SK-N-DZ (cell line): ENCODE results near the gene ZNF264. TPM values are rescaled to one million over a fixed set of nuclear protein-coding genes. Genes with fewer than 3 reads are reported as not detected.
A peak's percentile ranks its signal among the peaks of the same experiment; 100 is the strongest.
"Not testable (repeated sequence)": the region's sequence is repeated elsewhere in the genome, so short reads cannot be mapped to it uniquely, and the experiment has no call there.

ENCODE experiments used
- DNase-seq: peaks from one replicate; pipeline ENCODE4 v3.0.0-alpha.2; 2015; ENCODE audit warnings: low spot score
- polyA plus RNA-seq, 2 experiments: library from polyadenylated mRNA; depleted of rRNA; stranded (reverse); fragments of >200 nt; gene quantifications; 2 replicates each; pipeline ENCODE4 v1.2.3, GENCODE V29; 2014

The ZNF264 gene
- polyA plus RNA-seq (2014; cell fraction: cytosol; rRNA removed) = 2.3 and 3.1 TPM in 2 replicates
- polyA plus RNA-seq (2014; cell fraction: nucleus; rRNA removed) = 8.2 and 45.9 TPM in 2 replicates

DNA sequence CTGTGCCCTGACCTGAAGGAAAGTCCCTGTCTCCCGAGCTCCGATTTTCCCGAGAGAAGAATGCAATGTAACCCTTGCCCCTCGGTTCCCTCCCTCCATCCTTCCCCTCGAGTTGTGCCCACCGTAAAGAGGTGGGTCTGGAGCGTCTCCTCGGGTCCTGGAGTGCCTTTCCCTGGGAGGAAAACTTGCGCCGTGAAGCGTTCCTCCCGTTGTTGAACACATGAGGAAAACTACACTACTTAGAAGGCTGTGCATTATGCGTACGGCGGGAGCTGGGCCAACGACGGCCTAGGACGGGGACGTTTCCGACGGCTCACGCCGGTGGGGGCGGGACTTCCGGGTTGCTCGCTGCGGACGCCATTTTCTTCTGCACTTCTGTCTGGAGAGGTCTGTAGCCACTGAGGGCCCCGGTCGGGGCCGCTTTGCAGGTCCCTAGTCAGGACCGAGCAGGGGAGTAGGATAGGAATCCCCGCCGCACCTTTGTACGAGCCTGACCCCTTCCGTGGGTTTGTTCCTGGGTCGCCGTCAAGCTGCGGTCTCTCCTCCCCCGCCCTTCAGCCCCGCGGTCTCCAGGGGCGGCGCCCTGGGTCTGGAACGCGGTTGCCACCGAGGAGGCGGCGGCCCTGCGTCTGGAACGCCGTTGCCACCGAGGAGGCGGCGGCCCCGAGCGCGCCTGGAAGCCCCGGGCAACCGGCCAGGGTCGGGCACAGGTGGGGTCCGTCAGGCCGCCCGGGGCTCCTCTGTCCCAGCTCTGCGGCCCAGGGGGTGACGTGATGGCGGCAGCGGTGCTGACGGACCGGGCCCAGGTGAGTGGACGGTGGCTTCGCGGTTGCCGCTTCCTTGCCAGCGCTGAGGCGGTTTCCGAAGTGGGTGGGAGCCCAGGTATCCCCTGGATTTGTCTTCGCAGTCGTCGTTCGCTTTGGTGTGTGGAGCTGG, at the start of gene ZNF264:
Gene ZNF264 (plus strand): TSS at position 360 of the 936 bp plus-strand sequence. CDS start 414 bp downstream, at position 774.
- peak; percentile 74 for DNase-seq

DNA sequence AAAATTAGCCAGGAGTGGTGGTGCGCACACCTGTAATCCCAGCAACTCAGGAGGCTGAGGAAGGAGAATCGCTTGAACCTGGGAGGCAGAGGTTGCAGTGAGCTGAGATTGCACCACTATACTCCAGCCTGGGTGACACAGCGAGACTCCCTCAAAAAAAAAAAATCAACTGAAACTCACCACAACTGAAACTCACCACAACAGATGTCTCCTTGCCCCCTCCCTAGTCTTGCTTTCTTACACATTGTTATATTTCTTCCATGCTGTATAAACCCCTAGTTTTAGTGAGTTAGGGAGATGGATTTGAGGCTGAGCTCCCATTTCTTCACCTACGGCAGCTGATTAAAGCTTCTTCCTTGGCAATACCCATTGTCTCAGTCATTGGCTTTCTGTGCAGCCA, 49.6 kb upstream of the ZNF264 start:
- DNase-seq = no peak

DNA sequence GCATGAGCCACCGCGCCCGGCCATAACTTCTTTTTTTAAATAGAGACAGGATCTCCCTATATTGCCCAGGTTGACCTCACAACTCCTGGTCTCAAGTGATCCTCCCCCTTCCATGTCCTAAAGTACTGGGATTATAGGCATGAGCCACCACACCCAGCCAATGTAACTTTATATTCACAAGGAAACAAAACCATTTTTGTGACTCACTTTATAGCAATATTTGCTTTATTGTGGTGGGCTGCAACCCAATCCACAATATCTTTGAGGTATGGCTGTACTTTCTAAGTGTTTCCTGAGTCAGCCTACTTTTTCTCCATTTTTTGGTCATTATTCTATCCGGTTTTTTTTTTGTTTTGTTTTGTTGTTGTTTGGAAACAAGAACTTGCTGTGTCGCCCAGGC, 38.4 kb upstream of the ZNF264 start:
- DNase-seq = no peak

DNA sequence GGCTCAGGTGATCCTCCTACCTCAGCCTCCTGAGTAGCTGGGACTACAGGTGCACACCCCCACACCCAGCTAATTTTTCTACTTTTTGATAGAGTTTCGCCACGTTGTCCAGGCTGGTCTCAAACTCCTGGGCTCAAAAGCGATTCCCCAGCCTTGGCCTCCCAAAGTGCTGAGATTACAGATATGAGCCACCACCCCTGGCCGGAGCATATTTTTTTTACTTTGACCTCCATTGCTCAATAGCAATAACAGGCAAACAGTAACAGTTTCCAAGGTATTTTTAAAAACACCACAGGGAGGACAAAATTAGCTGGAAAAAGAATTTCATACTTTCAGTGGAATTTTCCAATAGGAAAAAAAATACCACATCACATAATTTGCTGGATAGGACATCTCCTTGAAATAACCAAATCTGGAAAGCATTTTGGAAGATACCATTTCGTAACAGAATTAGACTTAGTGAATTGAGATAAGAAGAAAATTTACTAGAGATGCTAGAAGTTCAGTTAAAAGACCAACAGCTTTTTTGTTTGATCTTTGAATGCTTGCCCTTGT, 29.2 kb upstream of the ZNF264 start:
- no peak for DNase-seq

DNA sequence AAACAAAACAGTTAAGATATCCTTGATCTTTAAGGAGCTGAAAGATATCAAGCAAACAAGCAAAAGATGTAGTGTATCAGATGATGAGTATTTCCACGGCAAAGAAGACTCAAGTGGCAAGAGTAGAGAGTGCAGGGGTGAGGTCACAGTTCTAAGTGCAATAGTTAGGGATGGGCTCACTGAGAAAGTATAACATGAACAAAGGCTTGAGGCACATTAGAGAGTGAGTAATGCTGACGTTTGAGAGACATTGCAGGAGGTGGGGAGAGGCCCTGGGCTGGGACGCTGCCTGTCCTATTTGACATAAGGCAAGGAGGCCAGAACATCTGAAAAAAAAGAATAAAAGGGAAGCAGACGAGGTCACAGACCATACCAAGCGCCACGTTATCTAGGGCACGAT, 25.5 kb upstream of the ZNF264 start:
- no peak for DNase-seq

DNA sequence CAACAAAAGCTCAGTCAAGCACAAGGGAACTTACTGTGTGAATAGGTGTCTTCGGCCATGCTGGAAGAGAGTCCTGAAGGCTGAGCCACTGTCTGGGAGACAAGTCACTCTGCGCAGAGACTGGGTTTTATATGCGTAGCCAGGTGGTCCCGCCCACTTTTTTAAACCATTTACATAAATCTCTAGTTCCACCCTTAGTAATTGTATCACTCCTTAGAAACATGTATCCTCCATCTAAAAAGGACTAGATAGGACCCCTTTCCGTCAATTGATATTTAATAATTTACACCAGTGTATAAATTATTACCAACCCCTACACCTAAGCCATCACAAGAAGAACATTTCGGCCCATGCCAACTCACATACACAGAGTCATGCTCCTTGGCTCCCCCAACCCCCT, 23.9 kb upstream of the ZNF264 start, which contains the start of gene DUXA:
Gene DUXA (minus strand): TSS at position 101 of the 400 bp plus-strand sequence. CDS start 42 bp downstream, at position 59.
- no peak for DNase-seq

DNA sequence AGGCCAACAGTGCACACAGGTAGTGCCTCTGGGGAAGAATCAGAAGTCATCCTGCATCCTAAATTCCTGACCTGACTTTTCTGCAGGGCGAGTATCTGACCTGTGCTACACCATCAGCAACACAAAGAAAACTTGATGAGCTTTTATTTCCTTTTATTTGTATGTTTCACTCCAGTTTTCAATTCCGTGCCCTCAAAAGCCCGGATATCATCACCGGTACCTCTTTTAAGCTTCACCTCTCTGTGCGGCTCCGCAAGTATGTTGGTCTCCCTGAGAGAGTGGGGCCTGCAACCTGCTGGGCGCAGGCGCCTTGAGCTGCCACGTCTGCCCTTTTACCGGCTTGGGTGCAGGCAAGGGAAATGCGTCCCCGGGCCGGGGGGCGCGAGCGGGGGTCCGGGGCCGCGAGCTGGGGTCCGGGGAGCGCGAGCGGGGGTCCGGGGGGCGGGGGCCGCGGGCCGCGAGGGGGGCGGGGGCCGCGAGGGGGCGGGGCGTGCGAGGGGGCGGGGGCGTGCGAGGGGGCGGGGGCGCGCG, 19.7 kb upstream of the ZNF264 start:
- peak; percentile 51 for DNase-seq

DNA sequence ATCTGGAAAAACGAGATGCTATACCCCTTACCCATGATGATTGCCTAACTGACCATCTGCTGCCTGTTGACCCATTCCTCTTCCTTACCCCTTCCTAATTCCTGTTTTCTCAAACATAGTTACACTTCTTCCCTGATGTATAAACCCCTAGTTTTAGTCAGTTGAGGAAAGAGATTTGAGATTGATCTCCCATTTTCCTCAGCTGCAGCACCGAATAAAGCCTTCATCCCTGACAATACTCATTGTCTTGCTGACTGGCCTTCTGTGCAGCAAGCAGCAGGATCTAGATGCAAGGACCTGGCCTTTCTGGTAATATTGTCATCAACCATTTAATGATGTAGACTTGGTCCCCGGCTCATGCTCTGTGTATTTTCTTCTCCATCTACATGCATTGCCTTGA, 999 bp upstream of the ZNF264 start:
- no peak for DNase-seq

DNA sequence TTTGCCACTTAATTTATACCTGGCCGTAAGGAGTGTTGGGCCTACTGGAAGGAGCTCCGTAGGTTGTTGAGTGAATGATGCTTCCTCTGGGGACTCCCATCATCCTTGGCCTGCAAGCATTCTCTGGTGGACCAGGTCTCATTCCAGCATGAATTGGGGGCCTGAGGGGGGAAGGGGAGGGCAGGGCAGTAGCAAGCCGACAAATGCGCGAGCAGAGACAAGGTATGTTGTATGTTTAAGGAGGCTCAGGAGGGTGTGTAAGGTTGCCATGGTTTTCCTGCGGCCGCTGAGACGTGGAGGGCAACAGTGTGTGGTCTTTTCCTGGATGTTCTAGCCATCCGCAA, 749 bp downstream of the ZNF264 start:
- no peak for DNase-seq

DNA sequence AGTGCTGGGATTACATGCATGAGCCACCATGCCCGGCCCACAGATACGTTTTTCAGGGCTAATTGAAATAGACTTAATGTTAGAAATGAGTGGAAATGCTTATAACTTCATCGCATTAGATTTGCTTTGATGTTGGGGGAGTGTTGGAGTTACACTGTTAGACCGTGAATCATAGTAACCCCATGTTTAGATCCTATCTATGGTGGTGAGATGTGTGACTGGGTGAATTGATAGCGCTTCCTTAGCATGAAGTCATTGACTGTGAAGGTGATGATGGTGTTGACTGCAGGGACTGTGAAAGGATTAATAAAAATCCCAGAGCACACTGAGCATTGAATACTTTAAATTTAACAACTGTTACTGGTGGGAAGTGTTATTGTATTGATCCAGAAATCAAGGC, 1.7 kb downstream of the ZNF264 start:
- no peak for DNase-seq

DNA sequence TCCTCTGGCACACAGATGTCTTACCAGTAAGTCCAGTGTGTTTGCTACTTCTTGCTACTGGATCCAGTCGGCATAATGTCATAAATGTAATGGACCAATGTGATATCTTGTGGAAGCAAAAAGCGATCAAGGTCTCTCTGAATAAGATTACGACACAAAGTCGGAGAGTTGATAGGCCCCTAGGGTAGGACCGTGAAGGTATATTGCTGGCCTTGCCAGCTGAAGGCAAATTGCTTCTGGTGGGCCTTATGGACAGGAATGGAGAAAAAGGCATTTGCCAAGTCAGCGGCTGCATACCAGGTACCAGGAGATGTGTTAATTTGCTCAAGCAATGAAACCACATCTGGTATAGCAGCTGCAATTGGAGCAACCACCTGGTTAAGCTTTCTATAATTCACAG, 6.6 kb downstream of the ZNF264 start:
- not testable (repeated sequence) for DNase-seq

DNA sequence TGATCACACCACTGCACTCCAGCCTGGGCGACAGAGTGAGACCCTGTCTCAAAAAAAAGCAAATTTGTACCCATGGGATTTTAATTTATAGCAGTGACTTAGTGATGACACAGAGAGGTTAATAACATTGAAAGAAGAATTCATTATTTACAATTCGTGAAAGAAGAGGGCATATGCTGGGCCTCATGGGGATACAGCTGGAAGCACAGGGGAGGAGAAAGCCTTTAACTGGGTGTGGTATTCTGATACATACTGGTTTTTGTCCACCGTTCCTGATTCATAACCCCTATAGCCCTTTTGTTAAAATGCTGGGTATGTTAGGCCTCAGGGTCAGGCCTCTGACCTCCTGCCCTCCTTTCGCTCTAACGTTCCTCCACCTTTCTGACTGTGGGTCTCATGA, 10.9 kb downstream of the ZNF264 start:
- DNase-seq = no peak

DNA sequence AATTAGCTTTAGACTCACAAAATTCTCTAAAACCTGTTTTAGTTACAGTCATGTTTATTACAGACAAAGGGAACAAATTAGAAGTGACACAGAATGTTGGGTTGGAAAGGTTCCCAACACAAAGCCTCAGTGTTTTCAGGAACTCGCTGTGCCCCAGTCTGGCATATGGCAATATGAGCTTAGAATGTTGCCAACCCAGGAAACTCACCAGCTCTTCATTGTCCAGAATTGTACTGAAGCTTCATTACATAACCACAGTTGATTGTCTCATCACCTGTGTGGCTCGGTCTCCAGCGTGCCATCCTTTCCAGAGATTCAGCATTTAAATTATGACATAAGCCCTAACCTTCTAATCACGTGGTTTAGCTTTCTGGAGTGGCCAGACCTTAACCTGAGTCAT, 19.1 kb downstream of the ZNF264 start:
- no peak for DNase-seq

DNA sequence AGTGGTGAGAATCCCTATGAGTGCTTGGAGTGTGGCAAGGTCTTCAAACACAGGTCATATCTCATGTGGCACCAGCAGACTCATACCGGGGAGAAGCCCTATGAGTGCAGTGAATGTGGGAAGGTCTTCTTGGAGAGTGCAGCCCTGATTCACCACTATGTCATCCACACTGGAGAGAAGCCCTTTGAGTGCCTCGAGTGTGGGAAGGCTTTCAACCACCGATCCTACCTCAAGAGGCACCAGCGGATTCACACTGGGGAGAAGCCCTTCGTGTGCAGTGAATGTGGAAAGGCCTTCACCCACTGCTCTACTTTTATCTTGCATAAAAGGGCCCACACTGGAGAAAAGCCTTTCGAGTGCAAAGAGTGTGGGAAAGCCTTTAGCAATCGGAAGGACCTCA, 20.8 kb downstream of the ZNF264 start:
- no peak for DNase-seq

DNA sequence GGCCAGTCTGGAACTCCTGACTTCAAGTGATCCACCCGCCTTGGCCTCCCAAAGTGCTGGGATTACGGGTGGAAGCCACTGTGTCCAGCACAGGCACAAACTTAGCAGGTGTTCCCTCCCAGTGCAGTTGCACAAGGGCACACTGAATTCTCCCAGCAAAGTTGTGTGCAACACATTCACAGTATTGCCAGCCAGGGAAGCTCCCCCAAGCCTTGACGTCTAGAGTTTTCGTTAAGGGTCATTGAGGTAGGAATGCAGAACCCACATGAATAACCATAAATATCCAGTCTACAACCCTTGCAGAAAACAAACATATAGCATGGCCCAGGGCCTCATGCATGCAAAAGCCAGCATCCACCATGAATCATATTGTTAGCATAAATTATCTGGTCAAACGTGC, 36.2 kb downstream of the ZNF264 start:
- no peak for DNase-seq

DNA sequence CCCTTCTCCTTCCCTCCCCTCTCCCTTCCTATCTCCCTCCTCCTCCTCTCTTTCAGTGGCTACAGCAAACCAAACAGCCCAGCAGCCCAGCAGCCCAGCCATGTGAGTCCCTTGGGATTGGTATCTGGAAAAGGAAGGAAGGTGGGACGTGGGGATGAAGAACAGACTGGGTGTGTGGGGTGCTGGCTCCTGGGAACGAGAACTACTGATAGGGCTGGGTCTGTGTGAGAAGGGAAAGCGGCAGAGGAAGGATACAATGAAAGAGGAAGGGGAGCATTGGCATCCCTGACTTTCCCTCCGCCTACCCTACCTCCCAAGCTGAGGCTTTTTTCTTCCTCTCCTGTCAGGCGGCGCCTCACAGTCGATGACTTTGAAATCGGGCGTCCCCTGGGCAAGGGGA, 40.4 kb downstream of the ZNF264 start:
- DNase-seq = no peak

DNA sequence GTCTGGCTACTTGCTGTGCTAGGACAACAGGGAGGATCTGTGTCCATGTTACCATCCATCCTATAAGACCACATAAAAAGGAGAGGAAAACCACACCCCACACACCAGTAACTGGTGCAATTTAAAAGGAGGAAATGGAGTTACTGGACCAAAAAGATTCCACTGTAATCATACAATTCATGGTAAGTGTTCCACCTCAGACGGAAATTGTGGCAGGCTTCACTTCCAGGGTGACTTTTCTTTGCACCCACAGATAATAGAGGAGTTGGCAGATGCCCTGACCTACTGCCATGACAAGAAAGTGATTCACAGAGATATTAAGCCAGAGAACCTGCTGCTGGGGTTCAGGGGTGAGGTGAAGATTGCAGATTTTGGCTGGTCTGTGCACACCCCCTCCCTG, 41.9 kb downstream of the ZNF264 start:
- DNase-seq = no peak

DNA sequence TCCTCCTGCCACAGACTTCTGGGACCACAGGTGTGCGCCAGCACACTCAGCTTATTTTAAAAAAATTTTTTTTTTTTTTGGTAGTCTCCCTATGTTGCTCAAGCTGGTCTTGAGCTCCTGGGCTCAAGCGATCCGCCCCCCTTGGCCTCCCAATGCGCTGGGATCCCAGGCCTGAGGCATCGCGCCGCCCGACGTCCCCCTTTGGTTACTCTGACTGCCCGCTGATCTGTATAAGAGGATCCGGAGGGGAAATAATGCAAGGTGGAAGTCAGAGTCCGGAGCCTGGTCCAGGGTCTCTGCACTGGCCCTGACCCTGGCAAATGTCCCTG, 48.6 kb downstream of the ZNF264 start:
- no peak for DNase-seq

DNA sequence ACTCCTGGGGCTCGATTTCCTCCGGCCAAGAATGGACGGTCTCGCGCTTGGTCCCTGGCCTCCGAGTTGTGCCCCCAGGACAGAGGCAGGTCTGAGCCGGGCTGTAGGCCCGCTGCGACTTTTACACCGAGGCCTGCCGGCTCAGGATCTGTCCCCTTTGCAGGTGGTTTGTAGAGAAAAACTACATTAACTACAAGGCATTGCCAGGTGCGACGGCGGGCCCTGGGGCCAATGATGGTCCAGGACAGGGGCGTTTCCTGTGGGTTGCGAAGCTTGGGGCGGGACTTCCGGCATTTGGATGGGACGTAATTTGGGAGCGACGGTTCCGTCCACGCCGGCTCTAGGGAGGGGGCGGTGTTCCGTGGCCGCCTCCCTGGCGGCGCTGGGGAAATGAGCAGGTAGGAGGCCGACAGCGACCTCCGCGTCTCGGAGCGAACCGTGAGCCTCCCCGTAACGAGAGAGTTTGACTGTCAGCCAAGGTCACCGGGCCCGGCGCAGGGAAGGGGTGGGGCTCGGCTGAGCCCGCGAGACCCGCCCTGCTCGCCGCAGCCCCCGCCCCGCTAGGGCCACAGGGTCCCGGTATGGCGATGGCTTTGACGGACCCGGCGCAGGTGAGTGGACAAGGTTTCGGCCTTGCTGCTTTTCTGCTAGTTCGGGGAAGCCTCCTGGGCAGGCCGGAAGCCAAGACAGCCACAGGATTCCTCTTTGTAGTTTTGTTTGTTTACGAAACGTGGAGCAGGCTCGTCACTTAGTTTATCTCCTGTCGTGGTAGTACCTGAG, 49.2 kb downstream of the ZNF264 start, which contains the start of gene ZNF805:
Gene ZNF805 (plus strand): TSS at position 322 of the 780 bp plus-strand sequence. CDS start 260 bp downstream, at position 582.
- DNase-seq = peak; percentile 89

DNA sequence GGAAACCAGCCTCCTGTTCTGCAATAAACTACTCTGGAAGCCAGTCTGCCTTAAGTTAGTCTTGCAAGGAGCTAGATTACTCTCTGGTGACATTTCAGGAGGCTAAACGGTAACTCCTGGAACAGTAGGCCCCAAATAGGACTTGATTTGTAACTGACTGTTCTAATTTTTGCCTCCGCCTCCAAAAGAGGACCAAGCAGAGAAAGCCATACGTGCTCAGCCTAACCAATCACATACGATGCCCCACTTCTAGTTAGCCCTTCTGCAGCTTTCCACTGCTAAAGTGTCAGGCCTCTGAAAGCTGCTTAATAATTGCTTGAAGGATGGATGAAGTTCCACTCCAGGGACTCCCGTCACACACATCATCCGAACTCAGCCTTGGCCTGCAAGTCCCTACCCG, 49.9 kb downstream of the ZNF264 start:
- no peak for DNase-seq

DNA sequence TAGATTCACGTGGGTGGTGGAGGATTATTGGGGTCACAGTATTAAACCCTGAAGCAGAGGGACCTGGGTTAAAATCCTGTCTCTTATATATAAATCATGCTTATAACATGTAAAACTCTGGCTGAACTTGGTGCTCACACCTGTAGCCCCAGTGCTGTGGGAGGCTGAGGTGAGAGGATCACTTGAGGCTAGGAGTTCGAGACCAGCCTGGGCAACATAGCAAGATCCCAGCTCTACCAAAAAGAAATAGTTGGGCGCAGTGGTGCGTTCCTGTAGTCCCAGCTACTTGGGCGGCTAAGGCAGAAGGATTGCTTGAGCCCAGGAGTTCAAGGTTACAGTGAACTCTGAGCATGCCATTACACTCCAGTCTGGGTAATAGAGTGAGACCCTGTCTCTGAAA, 51.5 kb downstream of the ZNF264 start:
- no peak for DNase-seq

DNA sequence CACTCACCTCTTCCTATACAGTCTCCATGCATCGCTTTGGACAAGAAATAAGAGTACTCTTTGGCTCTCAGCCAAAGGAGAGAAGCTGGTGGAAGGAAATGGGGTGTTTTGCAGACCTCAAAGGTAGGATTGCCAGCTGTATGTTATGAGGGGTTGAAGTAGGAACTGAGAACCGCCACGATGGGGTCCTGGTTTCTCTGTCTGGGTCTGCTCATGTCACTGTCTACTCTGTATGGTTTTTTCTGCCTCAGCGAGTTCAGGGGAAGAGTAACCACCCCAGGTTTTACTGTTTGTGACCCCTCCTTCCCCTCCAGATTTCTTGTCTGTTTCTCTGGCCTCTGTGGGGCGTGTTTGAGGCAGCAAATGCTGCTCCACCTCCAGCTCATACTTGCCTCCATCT, 53.2 kb downstream of the ZNF264 start:
- DNase-seq = no peak
